8988T (cell line): ENCODE results near the gene HOXD11.

Experiments
- DNase-seq: peaks from one replicate; pipeline ENCODE4 v3.0.0; 2011

Gene HOXD11

DNA sequence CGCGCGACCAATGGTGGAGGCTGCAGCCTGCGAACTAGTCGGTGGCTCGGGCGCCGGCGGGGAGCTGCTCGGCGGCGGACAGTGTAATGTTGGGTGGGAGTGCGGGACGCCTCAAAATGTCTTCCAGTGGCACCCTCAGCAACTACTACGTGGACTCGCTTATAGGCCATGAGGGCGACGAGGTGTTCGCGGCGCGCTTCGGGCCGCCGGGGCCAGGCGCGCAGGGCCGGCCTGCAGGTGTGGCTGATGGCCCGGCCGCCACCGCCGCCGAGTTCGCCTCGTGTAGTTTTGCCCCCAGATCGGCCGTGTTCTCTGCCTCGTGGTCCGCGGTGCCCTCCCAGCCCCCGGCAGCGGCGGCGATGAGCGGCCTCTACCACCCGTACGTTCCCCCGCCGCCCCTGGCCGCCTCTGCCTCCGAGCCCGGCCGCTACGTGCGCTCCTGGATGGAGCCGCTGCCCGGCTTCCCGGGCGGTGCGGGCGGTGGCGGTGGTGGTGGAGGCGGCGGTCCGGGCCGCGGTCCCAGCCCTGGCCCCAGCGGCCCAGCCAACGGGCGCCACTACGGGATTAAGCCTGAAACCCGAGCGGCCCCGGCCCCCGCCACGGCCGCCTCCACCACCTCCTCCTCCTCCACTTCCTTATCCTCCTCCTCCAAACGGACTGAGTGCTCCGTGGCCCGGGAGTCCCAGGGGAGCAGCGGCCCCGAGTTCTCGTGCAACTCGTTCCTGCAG is 15.8 kb downstream of the HOXD11 start, which contains the start of gene HOXD9:
Gene HOXD9, plus strand, starts transcription at position 37 of the 728 bp plus-strand sequence. Its CDS starts 50 bp downstream, at position 87.
- no peak for DNase-seq

GRCh38 chr2:176123411-176124109 is 16.5 kb downstream of the HOXD11 start:
- no peak for DNase-seq

- no peak for DNase-seq
Measured at GRCh38 chr2:176124110-176124946, 17.2 kb downstream of the HOXD11 start.

DNA sequence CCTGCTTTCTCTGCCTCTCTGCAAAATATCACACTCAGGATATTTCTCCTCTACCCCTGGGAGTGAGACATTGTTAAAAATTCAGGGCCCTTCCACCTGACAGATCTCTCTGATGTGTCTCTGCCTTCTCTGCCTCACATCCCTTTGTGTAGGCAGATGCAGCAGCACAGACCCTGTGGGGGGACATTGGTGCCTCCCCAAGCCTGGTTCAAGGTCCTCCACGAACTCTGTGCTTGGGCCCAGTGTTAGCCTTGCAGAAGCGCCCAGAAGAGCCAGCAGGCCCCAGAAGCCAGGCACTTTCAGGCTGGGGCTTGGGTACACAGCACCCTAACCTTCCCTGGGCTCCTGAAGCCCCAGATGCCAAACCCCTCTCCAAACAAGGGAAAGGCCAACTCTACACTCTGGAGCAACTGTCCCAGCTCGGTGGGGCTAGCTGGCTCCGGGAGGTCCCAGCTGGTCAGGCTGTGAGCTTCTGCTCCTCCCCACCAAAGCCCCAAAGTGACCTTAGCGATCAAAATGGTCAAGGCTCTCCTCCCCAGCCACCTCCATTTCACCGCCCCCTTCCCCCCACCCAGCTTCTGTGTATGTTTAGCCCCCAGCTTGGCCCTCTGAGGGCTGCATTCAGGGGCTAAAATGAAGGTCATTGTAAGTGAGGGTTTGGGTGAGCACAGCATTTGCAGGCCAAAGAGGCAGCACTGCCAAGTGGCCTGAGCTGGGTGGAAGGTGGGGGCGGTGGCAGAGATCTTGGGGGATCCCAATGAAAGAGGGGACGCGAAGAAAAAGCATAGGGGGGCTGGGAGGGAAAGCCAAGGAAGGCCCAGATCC is 18.1 kb downstream of the HOXD11 start:
- no peak for DNase-seq

GRCh38 chr2:176125772-176126054 is 18.6 kb downstream of the HOXD11 start:
- DNase-seq = no peak

DNA sequence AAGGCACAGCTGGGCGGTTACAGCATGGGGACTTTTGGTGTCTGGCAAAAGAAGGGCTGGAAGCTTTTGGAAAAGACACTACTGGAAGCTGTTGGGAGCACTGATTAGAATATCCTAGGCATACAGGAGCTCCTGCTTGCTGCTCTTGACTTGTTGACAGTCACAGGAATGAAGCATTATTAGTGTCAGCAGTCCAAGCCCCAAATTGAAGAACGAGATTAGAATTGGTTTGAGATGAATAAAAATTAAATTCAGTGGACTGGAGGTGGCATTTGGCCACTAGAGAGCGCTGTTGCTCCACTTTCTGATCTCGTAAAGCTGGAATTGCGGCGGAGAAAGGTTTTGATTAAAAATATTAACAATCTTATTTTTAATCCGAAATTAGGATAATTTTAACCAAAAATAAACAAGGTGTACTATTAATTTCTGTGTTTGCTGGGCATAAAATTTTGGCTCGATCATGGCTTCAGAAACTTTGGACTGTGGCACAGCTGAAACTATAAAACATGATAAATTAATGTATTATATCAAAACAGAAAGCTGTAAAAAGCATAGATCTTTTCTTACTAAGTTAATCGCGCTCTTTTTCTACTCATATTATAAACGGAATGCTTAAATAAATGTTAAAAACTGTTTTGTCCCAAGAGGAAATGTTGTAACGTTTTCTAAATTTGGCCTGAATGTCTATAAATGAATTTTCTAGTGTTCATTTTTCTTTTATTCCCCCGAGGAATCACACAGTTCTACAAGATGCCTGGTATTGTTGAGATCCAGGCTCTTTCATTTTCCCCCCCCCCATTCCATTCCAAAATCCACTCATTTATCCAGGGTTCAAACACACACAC is 20.1 kb downstream of the HOXD11 start:
- DNase-seq = no peak

DNA sequence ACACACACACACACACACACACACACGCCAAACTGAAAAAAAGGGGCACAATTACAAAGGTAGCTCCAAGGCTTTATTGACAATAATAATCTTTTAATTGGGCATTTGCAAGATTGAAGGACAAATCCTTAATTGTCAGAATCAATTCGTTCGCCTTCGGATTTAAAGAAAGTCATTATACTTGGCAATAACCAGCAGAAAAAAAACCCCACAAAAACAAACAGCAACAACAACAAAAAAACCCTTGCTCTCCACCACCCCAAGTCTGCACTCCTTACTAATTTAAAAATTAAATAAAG is 20.6 kb downstream of the HOXD11 start:
- no peak for DNase-seq

DNA sequence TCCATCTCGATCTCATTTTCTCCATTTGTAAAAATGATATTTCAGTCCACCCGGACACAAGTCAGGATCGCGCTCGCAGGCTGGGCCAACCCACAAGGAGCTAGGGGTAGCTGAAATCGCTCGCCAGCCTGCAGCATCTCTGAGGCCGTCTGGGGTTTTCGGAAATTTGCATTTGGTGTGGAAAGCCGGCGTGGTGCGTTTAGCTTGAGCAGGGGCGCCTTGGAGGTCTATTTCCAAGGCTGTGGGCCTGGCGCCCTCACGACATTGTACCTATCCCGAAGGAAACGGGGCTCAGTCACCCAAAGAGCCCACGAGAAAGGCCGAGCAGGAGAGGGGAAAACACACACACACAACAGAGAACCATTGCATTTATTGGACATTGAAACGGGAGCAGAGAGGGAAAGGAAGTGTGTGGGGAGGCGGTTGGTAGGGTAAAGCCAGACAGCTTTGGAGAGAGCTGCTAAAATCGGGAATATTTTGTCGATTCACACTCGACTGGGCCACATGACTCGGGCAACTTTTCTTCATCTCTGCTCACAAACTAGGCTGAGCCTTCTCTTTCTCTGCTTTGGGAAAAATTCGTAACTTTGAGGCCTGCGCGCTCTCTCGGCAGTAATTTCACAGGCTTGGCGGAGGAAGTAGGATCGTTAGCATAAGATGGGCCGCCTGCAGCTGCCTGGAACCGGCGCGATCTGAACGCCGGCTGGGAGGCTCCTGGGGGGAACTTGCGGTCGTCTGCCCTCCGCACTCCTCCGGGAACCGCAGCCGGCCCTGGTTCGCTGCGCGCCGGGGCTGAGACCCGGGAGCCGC is 21.3 kb downstream of the HOXD11 start:
- DNase-seq = no peak

DNA sequence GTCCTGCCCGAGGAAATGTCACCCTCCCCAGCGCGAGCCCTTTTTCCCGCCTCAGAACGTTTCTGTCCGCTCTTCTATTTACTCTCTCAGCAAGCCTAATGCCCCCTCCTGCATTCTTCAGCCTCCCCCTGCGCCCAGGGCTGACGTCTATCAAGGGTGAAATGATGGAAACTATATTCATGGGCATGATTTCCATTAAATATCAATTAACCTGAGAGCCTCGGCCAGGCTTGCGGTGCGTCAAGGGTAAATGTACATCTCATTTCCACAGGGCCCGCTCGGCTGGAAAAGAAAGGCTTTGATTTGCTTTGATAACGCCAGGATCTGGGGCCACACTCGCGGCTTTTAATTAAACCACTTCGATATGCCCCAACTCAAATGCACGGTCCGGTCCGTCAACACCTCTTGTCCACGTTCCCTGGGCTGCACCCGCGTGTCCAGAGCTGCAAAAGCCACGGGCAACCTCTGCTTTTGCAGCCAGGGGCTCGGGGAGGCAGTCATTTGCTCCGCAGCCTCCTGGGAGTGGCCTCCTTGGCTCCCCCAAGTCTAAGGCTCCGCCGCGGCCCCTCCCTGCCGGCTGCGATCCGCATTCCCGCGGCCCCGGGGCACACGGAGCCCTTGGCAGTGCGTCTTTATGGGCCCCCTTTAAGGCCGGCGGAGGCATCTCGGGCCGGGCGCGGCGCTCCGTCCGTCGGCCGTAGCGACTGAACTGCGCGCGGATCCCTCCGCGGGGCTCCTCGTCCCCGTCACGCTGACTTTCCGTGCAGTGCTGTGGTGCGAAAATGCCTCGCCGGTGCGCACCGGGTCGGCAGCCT is 22.1 kb downstream of the HOXD11 start, which contains the start of gene HOXD8:
Gene HOXD8, plus strand, starts transcription at position 724 of the 815 bp plus-strand sequence. CDS start 662 bp downstream, outside the sequence.
- no peak for DNase-seq

DNA sequence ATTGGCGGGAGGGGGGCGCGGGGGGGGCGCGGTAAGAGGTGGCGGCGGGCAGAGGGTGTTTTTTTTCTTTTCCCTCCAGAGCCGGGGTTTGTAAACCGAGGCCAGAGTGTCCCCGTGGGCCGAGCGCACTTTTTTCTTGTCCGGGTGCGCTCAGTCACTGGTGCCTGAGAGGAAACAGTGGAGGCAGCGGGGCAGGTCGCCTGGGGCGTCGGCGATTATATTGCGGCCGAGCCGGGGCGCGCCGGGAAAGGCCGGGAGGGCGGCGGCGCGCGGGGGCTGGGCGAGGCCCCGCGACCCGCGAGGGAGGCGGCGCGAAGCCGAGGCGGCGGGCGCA is 22.7 kb downstream of the HOXD11 start:
- no peak for DNase-seq

GRCh38 chr2:176130147-176130956 is 23.3 kb downstream of the HOXD11 start:
- no peak for DNase-seq

DNA sequence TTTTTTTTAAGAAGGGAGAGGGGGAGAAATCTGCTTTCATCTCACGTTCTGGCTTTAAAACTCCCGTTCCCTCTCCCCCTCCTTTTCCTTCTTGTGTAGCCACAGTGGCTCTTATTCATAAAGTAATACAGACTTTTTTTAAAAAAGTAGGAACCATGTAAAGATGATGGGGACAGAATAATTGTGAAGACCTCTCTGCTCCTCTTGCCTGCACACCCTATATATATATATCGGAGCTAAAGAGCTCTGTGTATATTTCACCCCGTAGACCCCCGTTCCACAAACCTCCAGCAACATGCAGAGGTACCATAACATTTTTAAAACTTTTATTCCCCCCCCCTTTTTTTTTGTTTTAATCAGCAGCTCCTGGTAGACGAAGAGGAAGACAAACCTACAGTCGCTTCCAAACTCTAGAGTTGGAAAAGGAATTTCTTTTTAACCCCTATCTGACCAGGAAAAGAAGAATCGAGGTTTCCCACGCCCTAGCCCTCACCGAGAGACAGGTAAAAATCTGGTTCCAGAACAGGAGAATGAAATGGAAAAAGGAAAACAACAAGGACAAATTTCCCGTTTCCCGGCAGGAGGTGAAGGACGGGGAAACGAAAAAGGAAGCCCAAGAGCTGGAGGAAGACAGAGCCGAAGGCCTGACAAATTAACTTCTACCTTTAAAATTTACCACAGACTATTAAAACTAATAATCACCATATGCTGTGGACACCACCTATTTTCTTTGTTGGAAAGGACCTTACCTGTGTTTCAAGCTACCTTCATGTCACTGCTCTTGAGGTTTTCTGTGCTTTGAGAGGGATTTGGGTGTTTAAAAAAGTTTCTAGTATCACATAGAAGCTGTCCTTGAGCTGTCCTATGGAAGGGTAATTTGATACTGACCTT is 24.1 kb downstream of the HOXD11 start:
- no peak for DNase-seq

DNA sequence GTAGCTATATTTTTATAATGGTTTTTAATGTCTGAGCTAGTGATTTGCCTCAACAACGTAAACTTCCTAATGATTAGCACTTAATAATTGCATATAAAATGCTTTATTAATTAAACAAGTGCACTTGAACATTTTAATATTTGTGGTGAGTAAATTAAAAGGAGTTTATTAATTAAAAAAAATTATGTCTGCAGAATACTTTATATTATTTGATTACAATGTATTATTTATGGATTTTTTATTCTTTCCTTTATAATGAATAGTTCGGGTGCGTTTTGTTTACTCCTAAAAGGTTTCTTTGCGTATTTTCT is 24.7 kb downstream of the HOXD11 start:
- DNase-seq = no peak

GRCh38 chr2:176132205-176133171 is 25.4 kb downstream of the HOXD11 start:
- DNase-seq = no peak

- no peak for DNase-seq
Measured at GRCh38 chr2:176133389-176133788, 26.3 kb downstream of the HOXD11 start.

DNA sequence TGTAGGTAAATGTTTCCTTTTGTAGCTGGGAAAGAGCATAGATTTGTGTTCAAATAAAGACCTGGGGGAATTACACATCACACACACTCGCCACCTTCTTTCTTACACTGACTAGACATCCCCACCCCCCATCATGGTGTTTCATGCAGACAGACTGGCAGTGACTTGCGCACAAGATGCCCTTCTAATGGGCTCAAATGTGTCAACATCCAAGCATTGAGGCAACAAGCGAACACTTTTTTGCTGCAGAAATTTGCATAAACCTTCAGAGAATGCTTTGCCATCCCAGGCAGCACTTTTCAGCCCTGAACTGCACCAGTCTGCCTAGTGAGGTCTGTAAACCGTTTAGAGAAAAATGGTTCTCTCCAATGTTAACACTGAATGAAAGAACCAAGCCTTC is 27.0 kb downstream of the HOXD11 start:
- DNase-seq = no peak

GRCh38 chr2:176135035-176135440 is 28.0 kb downstream of the HOXD11 start:
- no peak for DNase-seq
